Fibroblast of mammary gland (primary cell): ENCODE data around the gene FGD6.
"Not testable (repeated sequence)": the region's sequence is repeated elsewhere in the genome, so short reads cannot be mapped to it uniquely, and the experiment has no call there.

ENCODE experiments used
- DNase-seq: peaks from one replicate; pipeline ENCODE4 v3.0.0-alpha.2; 2010; ENCODE audit warnings: low read depth
- H3K4me3 ChIP-seq: 2 replicates; pipeline ENCODE4 v1.5.1; 2011; ENCODE audit warnings: low read depth, mild to moderate bottlenecking, low read length, moderate library complexity; ENCODE audit not compliant: control insufficient read depth
- TF ChIP-seq, protein P1 (sequence below): conservative IDR thresholded peaks from 2 replicates; pipeline ENCODE4 v1.5.1; 2011; ENCODE audit warnings: low read depth, low read length, inconsistent platforms; ENCODE audit not compliant: control insufficient read depth, insufficient read depth

FGD6 gene

DNA sequence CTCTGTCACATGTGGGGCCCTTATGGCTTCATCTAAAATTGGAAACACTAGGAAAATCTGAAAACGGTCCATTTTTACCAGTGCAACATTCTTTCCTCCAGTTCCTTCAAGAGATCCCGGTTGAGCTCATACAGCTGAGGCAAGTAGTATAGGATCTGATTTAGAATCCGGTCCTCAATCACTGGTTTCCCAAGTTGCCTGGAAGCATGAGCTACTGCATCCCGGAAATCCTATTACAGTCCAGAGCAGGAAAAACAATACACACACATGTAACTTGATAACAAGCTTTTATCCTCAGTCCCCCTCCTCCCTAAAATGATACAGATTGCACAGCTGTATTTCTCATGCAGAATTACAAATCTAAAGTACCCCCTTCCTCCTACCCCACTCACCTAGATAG, 76.0 kb downstream of the FGD6 start:
- DNase-seq: no peak
- TF ChIP-seq, protein P1, sequence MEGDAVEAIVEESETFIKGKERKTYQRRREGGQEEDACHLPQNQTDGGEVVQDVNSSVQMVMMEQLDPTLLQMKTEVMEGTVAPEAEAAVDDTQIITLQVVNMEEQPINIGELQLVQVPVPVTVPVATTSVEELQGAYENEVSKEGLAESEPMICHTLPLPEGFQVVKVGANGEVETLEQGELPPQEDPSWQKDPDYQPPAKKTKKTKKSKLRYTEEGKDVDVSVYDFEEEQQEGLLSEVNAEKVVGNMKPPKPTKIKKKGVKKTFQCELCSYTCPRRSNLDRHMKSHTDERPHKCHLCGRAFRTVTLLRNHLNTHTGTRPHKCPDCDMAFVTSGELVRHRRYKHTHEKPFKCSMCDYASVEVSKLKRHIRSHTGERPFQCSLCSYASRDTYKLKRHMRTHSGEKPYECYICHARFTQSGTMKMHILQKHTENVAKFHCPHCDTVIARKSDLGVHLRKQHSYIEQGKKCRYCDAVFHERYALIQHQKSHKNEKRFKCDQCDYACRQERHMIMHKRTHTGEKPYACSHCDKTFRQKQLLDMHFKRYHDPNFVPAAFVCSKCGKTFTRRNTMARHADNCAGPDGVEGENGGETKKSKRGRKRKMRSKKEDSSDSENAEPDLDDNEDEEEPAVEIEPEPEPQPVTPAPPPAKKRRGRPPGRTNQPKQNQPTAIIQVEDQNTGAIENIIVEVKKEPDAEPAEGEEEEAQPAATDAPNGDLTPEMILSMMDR: no peak
- H3K4me3 ChIP-seq: no peak overlapping the region

DNA sequence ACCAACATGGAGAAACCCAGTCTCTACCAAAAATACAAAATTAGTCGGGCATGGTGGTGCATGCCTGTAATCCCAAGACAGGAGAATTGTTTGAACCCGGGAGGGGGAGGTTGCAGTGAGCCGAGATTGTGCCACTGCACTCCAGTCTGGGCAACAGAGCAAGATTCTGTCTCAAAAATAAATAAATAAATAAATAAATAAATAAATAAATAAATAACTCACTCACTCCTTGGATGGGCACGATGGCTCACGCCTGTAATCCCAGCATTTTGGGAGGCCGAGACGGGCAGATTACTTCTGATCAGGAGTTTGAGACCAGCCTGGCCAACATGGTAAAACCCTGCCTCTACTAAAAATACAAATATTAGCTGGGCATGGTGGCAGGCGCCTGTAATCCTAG, 79.2 kb downstream of the FGD6 start:
- not testable (repeated sequence) for DNase-seq, H3K4me3 ChIP-seq

- TF ChIP-seq, protein P1: no peak
- H3K4me3 ChIP-seq: no peak overlapping the region
- DNase-seq: no peak
Observed at GRCh38 chr12:95136598-95136997, 80.7 kb downstream of the FGD6 start.

GRCh38 chr12:95134085-95134484, 83.2 kb downstream of the FGD6 start:
- TF ChIP-seq, protein P1: no peak
- DNase-seq: no peak
- H3K4me3 ChIP-seq: no peak overlapping the region

DNA sequence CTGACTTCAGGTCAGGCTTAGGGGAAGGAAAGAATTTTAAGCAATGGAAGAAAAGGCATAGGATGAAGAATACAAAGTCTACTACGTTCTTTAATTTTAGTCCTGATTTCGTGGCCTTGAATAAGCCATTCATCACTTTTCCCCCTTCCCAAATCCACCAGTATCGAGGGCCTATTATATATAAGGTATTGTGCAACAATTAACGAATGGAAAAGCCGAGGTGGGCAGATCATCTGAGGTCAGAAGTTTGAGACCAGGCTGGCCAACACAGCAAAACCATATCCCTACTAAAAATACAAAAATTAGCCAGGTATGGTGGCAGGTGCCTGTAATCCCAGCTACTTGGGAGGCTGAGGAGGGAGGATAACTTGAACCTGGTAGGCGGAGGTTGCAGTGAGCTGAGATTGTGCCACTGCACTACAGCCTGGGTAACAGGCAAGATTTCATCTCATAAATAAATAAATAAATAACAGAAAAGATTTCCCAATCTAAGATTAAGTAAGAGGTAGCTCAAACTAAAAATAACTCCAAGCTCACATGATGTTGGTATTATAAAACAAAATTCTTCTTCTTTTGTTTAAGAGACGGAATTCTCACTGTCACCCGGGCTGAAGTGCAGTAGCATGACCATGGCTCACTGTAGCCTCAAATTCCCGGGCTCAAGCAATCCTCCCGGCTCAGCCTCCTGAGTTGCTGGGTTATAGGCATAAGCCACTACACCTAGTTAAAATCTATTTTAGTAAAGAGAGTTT, 85.5 kb downstream of the FGD6 start:
- peak; percentile 17 for DNase-seq
- H3K4me3 ChIP-seq: no peak overlapping the region
- TF ChIP-seq, protein P1: no peak

DNA sequence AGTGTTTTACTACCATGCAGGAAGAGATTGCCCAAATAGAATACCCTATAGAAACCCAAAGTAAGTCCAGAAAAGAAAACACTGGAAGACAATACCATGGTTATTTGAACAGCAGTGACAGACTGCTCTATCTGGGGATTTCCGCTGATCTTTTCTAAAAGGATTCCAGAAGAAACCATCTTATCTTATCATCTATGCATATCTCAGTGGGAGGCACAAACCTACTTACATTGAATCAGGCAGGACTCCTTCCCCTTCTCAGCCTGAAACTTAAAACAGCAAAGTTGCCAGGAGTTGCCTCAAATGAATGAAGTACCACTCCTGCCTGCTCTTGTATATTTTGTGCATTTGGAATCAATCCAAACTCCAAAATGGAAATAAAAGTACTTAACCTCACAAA, 87.2 kb downstream of the FGD6 start:
- TF ChIP-seq, protein P1: no peak
- DNase-seq: no peak
- H3K4me3 ChIP-seq: no peak overlapping the region

- no peak overlapping the region for H3K4me3 ChIP-seq
- TF ChIP-seq, protein P1: no peak
- no peak for DNase-seq
Observed at GRCh38 chr12:95129115-95129514, 88.2 kb downstream of the FGD6 start.
